Esophagus muscularis mucosa (tissue), 3 donors: Measurements from ENCODE around the gene GRM5.

Source experiments
- POLR2A ChIP-seq: fragments of 450-650 bp; IDR thresholded peaks from one replicate; pipeline ENCODE4 v1.6.1; 2017; ENCODE audit warnings: antibody characterized with exemption, moderate library complexity, mild to moderate bottlenecking, low read depth
- POLR2AphosphoS5 ChIP-seq, 2 donors: sonication (generic); formaldehyde crosslinking; IDR thresholded peaks; one replicate each; pipeline ENCODE4 v1.6.1; 2017; ENCODE audit warnings: antibody characterized with exemption in 2 of 2
- TF ChIP-seq, protein P1 (sequence below), 3 experiments: fragments of 200-600 bp in 2 of 3; fragments of 450-650 bp in 1 of 3; sonication (generic) in 2 of 3; IDR thresholded peaks; one replicate each; pipeline ENCODE4 v1.5.1; 2017 to 2019; ENCODE audit warnings: antibody characterized with exemption in 3 of 3, mild to moderate bottlenecking in 2 of 3, moderate library complexity in 1 of 3

DNA sequence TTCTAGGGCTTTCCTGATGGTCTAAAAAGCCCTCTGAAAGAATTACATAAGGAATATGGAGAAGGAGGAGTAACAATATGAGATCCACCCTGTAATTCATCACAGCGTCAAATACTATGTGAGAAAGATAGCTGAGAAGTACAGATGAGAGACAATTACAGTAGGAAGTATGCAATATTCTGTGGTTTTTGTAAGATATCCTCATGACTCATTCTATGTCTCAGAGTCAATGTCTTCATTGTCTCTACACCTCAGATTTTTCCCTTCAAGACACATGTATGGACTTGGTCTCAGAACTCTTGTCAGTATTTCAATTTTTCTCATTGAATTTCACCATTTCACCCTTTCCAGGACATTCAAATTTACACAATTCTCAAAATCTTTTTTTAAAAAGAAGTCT lies 385.0 kb downstream of the GRM5 start:
- TF ChIP-seq, protein P1, sequence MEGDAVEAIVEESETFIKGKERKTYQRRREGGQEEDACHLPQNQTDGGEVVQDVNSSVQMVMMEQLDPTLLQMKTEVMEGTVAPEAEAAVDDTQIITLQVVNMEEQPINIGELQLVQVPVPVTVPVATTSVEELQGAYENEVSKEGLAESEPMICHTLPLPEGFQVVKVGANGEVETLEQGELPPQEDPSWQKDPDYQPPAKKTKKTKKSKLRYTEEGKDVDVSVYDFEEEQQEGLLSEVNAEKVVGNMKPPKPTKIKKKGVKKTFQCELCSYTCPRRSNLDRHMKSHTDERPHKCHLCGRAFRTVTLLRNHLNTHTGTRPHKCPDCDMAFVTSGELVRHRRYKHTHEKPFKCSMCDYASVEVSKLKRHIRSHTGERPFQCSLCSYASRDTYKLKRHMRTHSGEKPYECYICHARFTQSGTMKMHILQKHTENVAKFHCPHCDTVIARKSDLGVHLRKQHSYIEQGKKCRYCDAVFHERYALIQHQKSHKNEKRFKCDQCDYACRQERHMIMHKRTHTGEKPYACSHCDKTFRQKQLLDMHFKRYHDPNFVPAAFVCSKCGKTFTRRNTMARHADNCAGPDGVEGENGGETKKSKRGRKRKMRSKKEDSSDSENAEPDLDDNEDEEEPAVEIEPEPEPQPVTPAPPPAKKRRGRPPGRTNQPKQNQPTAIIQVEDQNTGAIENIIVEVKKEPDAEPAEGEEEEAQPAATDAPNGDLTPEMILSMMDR (IDR thresholded peaks at IDR 0.05): no peak
- TF ChIP-seq POLR2A (no peak), POLR2AphosphoS5 (IDR thresholded peaks at IDR 0.05) (no peak)
